Kidney (tissue), 14 donors: ENCODE data around the gene HTT. TPM values are rescaled to one million over a fixed set of nuclear protein-coding genes. Genes with fewer than 3 reads are reported as not detected.

ENCODE experiments used
- DNase-seq, 5 donors: peaks; one replicate each; pipeline ENCODE4 v3.0.0-alpha.2; 2013 to 2020
- FAIRE-seq: peaks from 2 replicates; lab custom pipeline; 2012; peaks lifted over from hg19 to GRCh38; lab: Jason Lieb, UNC
- H3K27ac ChIP-seq, 2 donors: one replicate each; pipeline ENCODE4 v1.7.0; 2013; ENCODE audit warnings: low read depth in 2 of 2, low read length in 2 of 2, inconsistent platforms in 1 of 2
- H3K27me3 ChIP-seq: one replicate; pipeline ENCODE4 v1.7.1; 2013; ENCODE audit warnings: low read length, inconsistent platforms; ENCODE audit not compliant: control insufficient read depth, insufficient read depth
- H3K36me3 ChIP-seq, 3 donors: one replicate each; pipeline versions ENCODE4 v1.7.0 to v1.7.1; 2013; ENCODE audit warnings: low read length in 3 of 3, control low read depth in 1 of 3, inconsistent platforms in 1 of 3; ENCODE audit not compliant: insufficient read depth in 3 of 3, control insufficient read depth in 2 of 3
- H3K4me1 ChIP-seq, 3 donors: one replicate each; pipeline versions ENCODE4 v1.7.0 to v1.7.1; 2013; ENCODE audit warnings: low read length in 3 of 3, inconsistent platforms in 1 of 3, low read depth in 1 of 3; ENCODE audit not compliant: control insufficient read depth in 2 of 3, insufficient read depth in 2 of 3
- H3K4me3 ChIP-seq, 3 donors: one replicate each; pipeline versions ENCODE4 v1.7.0 to v1.8.1; 2013; ENCODE audit warnings: low read length in 3 of 3, control low read depth in 1 of 3, inconsistent platforms in 1 of 3
- H3K9ac ChIP-seq, 3 donors: one replicate each; pipeline versions ENCODE4 v1.7.0 to v1.7.1; 2013; ENCODE audit warnings: low read length in 3 of 3, control low read depth in 1 of 3, inconsistent platforms in 1 of 3
- H3K9me3 ChIP-seq, 3 donors: one replicate each; pipeline versions ENCODE4 v1.7.0 to v1.7.1; 2013; ENCODE audit warnings: low read length in 3 of 3, control low read depth in 1 of 3, inconsistent platforms in 1 of 3; ENCODE audit not compliant: control insufficient read depth in 2 of 3, insufficient read depth in 1 of 3
- intact Hi-C: fragments of 100-400 bp; cut with DNase I; formaldehyde crosslinking; loops from one replicate; pipeline ENCODE4 v1.11.1; 2022
- polyA plus RNA-seq: library from polyadenylated mRNA; stranded (reverse); fragments of 350-450 nt; fragmentation: Illumina TruSeq; extraction: RNeasy Lipid Tissue Mini Kit (QIAGEN cat#74804); gene quantifications from one replicate; pipeline ENCODE4 v1.2.3, GENCODE V29; 2014; ENCODE audit warnings: low read depth, low replicate concordance; ENCODE audit not compliant: insufficient read depth
- total RNA-seq: library from RNA; stranded (reverse); fragmentation: NEBNext Ultra II Directional; extraction: Animal tissue kit (Norgen Biotek cat#: 25700); gene quantifications from one replicate; pipeline ENCODE4 v1.2.1, GENCODE V29; 2021
- TF ChIP-seq, protein P1 (sequence below): IDR thresholded peaks from 3 replicates; pipeline ENCODE4 v1.5.1; 2012; ENCODE audit warnings: mild to moderate bottlenecking, moderate library complexity, borderline replicate concordance; ENCODE audit not compliant: insufficient read depth; ENCODE audit errors: extremely low read depth
- donor health status: control.
- donor health status: control.
- donor health status: control.
- donor health status: control.
- donor health status: control.
- donor health status: DM: yes; HTN: yes; CAD: no.
- donor health status: Normal renal cell carcinoma (clear cell type).

Gene HTT
- total and polyA plus RNA-seq, 2 donors from 2014 or later: 7.2 to 64.0 TPM

GRCh38 chr4:3074846-3075651 is 568 bp downstream of the HTT start:
- TF ChIP-seq, protein P1, sequence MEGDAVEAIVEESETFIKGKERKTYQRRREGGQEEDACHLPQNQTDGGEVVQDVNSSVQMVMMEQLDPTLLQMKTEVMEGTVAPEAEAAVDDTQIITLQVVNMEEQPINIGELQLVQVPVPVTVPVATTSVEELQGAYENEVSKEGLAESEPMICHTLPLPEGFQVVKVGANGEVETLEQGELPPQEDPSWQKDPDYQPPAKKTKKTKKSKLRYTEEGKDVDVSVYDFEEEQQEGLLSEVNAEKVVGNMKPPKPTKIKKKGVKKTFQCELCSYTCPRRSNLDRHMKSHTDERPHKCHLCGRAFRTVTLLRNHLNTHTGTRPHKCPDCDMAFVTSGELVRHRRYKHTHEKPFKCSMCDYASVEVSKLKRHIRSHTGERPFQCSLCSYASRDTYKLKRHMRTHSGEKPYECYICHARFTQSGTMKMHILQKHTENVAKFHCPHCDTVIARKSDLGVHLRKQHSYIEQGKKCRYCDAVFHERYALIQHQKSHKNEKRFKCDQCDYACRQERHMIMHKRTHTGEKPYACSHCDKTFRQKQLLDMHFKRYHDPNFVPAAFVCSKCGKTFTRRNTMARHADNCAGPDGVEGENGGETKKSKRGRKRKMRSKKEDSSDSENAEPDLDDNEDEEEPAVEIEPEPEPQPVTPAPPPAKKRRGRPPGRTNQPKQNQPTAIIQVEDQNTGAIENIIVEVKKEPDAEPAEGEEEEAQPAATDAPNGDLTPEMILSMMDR: no peak
- Histone ChIP-seq H3K27ac (peak overlapping the region; percentile 86 to 96), H3K4me3 (peak overlapping the region; percentile 68 to 84 (median 83)), H3K27me3 (no peaks in the 10 kb centered on the region), H3K9me3 (no peaks in the 10 kb centered on the region), H3K4me1 (peaks cover 6 to 15% (median 6%) of the 10 kb centered on the region in 3 donors), H3K36me3 (no peaks in the 10 kb centered on the region), H3K9ac (peak overlapping the region; percentile 37 to 95 (median 47))
- intact Hi-C loops: no loop called here
- FAIRE-seq (no peak), DNase-seq (peak; percentile 85 to 94 (median 92))

DNA sequence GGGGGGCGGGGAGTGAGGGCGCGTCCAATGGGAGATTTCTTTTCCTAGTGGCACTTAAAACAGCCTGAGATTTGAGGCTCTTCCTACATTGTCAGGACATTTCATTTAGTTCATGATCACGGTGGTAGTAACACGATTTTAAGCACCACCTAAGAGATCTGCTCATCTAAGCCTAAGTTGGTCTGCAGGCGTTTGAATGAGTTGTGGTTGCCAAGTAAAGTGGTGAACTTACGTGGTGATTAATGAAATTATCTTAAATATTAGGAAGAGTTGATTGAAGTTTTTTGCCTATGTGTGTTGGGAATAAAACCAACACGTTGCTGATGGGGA is 1.1 kb downstream of the HTT start:
- TF ChIP-seq, protein P1: no peak
- Histone ChIP-seq H3K27ac (peak overlapping the region; percentile 33 to 53), H3K27me3 (no peaks in the 10 kb centered on the region), H3K4me3 (peak overlapping the region; percentile 75 to 84 (median 83)), H3K36me3 (no peaks in the 10 kb centered on the region), H3K9ac (peak overlapping the region; percentile 52 to 68 (median 58)), H3K4me1 (peaks cover 6 to 15% (median 6%) of the 10 kb centered on the region in 3 donors), H3K9me3 (no peaks in the 10 kb centered on the region)
- no peak for FAIRE-seq
- DNase-seq: no peak
- intact Hi-C loops: no loop called here

DNA sequence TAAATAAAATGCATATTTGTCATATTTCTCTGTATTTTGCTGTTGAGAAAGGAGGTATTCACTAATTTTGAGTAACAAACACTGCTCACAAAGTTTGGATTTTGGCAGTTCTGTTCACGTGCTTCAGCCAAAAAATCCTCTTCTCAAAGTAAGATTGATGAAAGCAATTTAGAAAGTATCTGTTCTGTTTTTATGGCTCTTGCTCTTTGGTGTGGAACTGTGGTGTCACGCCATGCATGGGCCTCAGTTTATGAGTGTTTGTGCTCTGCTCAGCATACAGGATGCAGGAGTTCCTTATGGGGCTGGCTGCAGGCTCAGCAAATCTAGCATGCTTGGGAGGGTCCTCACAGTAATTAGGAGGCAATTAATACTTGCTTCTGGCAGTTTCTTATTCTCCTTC is 3.3 kb downstream of the HTT start:
- Histone ChIP-seq H3K9ac (no peak overlapping the region), H3K36me3 (no peaks in the 10 kb centered on the region), H3K9me3 (no peaks in the 10 kb centered on the region), H3K27me3 (no peaks in the 10 kb centered on the region), H3K27ac (no peak overlapping the region), H3K4me3 (no peak overlapping the region), H3K4me1 (peaks cover 6 to 15% (median 6%) of the 10 kb centered on the region in 3 donors)
- TF ChIP-seq, protein P1: no peak
- intact Hi-C loops: no loop called here
- peak in 1 of 5 donors; percentile 8 for DNase-seq
- no peak for FAIRE-seq
